Umbilical cord (tissue), 2 donors: ENCODE data around the gene VGLL4. TPM values are rescaled to one million over a fixed set of nuclear protein-coding genes. Genes with fewer than 3 reads are reported as not detected.

Experiments
- DNase-seq: peaks from one replicate; pipeline ENCODE4 v3.0.0-alpha.2; 2015; ENCODE audit warnings: low spot score
- total RNA-seq: library from RNA; depleted of rRNA; stranded (reverse); fragments of >200 nt; gene quantifications from one replicate; pipeline ENCODE4 v1.2.3, GENCODE V29; 2014; ENCODE audit warnings: low replicate concordance; ENCODE audit not compliant: insufficient read depth

The VGLL4 gene
- total RNA-seq, 1 donor from 2014 or later: 122 TPM

GRCh38 chr3:11565932-11566331 is 77.8 kb downstream of the VGLL4 start:
- no peak for DNase-seq

GRCh38 chr3:11565492-11565891 is 78.2 kb downstream of the VGLL4 start:
- no peak for DNase-seq

GRCh38 chr3:11565072-11565471 is 78.6 kb downstream of the VGLL4 start:
- no peak for DNase-seq

GRCh38 chr3:11564577-11565001 is 79.1 kb downstream of the VGLL4 start:
- no peak for DNase-seq

GRCh38 chr3:11563865-11564185 is 79.9 kb downstream of the VGLL4 start:
- no peak for DNase-seq

GRCh38 chr3:11563159-11563864 is 80.4 kb downstream of the VGLL4 start:
- DNase-seq: no peak

GRCh38 chr3:11562277-11562881 is 81.3 kb downstream of the VGLL4 start:
- no peak for DNase-seq

GRCh38 chr3:11560746-11561145 is 83.0 kb downstream of the VGLL4 start:
- DNase-seq: no peak

GRCh38 chr3:11559816-11560633 is 83.7 kb downstream of the VGLL4 start:
- DNase-seq: no peak

- no peak for DNase-seq
These were observed 84.5 kb downstream of the VGLL4 start for GRCh38 chr3:11558918-11559815.

GRCh38 chr3:11558411-11558903 is 85.3 kb downstream of the VGLL4 start:
- DNase-seq: no peak

GRCh38 chr3:11558002-11558401 is 85.7 kb downstream of the VGLL4 start:
- DNase-seq: peak; percentile 48

GRCh38 chr3:11556851-11557644 is 86.7 kb downstream of the VGLL4 start:
- peak; percentile 91 for DNase-seq

- DNase-seq: no peak
These were observed 87.7 kb downstream of the VGLL4 start for GRCh38 chr3:11555881-11556633.

GRCh38 chr3:11555211-11555782 is 88.4 kb downstream of the VGLL4 start:
- no peak for DNase-seq

- DNase-seq: no peak
These were observed 89.0 kb downstream of the VGLL4 start for GRCh38 chr3:11554666-11555065.

- no peak for DNase-seq
These were observed 89.5 kb downstream of the VGLL4 start for GRCh38 chr3:11554236-11554610.

- DNase-seq: no peak
These were observed 90.1 kb downstream of the VGLL4 start for GRCh38 chr3:11553436-11554235.
